Skeletal muscle cell (primary cell): ENCODE measurements around the gene PTPRC.

Experiments
- DNase-seq: peaks from one replicate; pipeline ENCODE4 v3.0.0-alpha.2; 2010; ENCODE audit warnings: low read depth
- H3K4me3 ChIP-seq: 2 replicates; pipeline ENCODE4 v1.5.1; 2011; ENCODE audit warnings: low read depth, mild to moderate bottlenecking, control low read depth, low read length, moderate library complexity

Gene PTPRC

GRCh38 chr1:198775606-198776005 lies 136.8 kb downstream of the PTPRC start:
- no peak overlapping the region for H3K4me3 ChIP-seq
- DNase-seq: peak; percentile 53

- peak; percentile 99 for DNase-seq
- H3K4me3 ChIP-seq: no peak overlapping the region
Observed at GRCh38 chr1:198776602-198777029, 137.8 kb downstream of the PTPRC start.

GRCh38 chr1:198778049-198778448 lies 139.2 kb downstream of the PTPRC start:
- DNase-seq: no peak
- H3K4me3 ChIP-seq: no peak overlapping the region

GRCh38 chr1:198780376-198780775 lies 141.5 kb downstream of the PTPRC start:
- no peak overlapping the region for H3K4me3 ChIP-seq
- no peak for DNase-seq

- H3K4me3 ChIP-seq: no peak overlapping the region
- peak; percentile 22 for DNase-seq
Observed at GRCh38 chr1:198788561-198789064, 149.8 kb downstream of the PTPRC start.

GRCh38 chr1:198793714-198794113 lies 154.9 kb downstream of the PTPRC start:
- no peak overlapping the region for H3K4me3 ChIP-seq
- DNase-seq: no peak

GRCh38 chr1:198794498-198794897 lies 155.7 kb downstream of the PTPRC start:
- H3K4me3 ChIP-seq: no peak overlapping the region
- DNase-seq: peak; percentile 81

- H3K4me3 ChIP-seq: no peak overlapping the region
- DNase-seq: no peak
Observed at GRCh38 chr1:198797656-198798055, 158.8 kb downstream of the PTPRC start.

GRCh38 chr1:198798923-198799386 lies 160.1 kb downstream of the PTPRC start:
- H3K4me3 ChIP-seq: no peak overlapping the region
- DNase-seq: no peak

- no peak overlapping the region for H3K4me3 ChIP-seq
- no peak for DNase-seq
Observed at GRCh38 chr1:198805498-198806151, 166.8 kb downstream of the PTPRC start.

- no peak for DNase-seq
- no peak overlapping the region for H3K4me3 ChIP-seq
Observed at GRCh38 chr1:198806861-198807260, 168.0 kb downstream of the PTPRC start.
